ENCODE results near the gene PIH1D1. TPM values are rescaled to one million over a fixed set of nuclear protein-coding genes. Genes with fewer than 3 reads are reported as not detected.

Gene PIH1D1
- total RNA-seq, 2 experiments from 2014 or later = 145 to 151 TPM

DNA sequence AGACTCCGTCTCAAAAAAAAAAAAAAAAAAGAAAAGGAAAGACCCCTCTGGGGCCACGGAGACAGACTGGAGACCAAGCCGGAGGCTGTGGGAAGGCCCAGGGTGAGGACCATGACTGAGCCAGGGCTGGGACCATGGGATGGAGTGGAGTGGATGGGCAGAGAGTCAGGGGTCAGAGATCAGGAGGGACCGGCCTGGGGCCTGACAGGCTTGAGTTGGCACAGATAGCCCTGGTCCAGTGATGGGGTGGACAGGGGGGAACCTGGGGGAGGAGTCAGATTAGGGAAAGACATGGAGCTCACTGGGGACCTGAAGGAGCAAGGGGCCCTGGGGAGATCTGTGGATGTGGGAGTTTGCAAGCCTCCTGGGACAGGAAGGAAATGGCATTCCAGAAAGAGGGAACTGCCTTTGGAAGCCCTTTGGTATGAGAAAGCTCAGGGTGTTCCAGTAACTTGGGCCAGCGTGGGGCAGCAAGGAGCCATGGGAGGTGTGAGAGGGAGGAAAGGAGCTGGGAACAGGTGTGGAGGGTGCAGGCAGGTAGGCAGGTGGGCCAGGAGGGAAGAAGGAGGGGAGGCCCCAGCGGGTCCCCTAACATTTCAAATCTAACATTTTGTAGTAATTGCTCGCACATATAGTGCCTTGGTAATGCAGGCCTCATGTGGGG, 29.5 kb upstream of the PIH1D1 start:
- Histone ChIP-seq H3K4me3 (ENCODE audit: low read length) (no peak overlapping the region), H3K4me1 (ENCODE audit: insufficient read depth, low read length) (peaks cover 57% of the 10 kb centered on the region), H3K27me3 (ENCODE audit: control insufficient read depth in 1 of 2, insufficient read depth in 2 of 2, low read length in 2 of 2) (no peaks in the 10 kb centered on the region), H3K9me3 (ENCODE audit: control insufficient read depth in 1 of 2, insufficient read depth in 1 of 2, low read length in 2 of 2) (no peaks in the 10 kb centered on the region), H3K27ac (ENCODE audit: low read depth in 1 of 2, low read length in 2 of 2) (peak overlapping the region in 1 of 2 donors; percentile 35), H3K36me3 (ENCODE audit: insufficient read depth, low read length) (peaks cover 78% of the 10 kb centered on the region)
- Mint-ChIP-seq H3K4me3 (peak overlapping the region; percentile 16), H3K27ac (peak overlapping the region; percentile 59), H3K36me3 (ENCODE audit: low read depth) (peaks cover 83% of the 10 kb centered on the region), H3K27me3 (no peaks in the 10 kb centered on the region), H3K9me3 (no peaks in the 10 kb centered on the region), H3K4me1 (ENCODE audit: low read depth) (peaks cover 11% of the 10 kb centered on the region)
- TF ChIP-seq, protein P1, sequence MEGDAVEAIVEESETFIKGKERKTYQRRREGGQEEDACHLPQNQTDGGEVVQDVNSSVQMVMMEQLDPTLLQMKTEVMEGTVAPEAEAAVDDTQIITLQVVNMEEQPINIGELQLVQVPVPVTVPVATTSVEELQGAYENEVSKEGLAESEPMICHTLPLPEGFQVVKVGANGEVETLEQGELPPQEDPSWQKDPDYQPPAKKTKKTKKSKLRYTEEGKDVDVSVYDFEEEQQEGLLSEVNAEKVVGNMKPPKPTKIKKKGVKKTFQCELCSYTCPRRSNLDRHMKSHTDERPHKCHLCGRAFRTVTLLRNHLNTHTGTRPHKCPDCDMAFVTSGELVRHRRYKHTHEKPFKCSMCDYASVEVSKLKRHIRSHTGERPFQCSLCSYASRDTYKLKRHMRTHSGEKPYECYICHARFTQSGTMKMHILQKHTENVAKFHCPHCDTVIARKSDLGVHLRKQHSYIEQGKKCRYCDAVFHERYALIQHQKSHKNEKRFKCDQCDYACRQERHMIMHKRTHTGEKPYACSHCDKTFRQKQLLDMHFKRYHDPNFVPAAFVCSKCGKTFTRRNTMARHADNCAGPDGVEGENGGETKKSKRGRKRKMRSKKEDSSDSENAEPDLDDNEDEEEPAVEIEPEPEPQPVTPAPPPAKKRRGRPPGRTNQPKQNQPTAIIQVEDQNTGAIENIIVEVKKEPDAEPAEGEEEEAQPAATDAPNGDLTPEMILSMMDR (IDR thresholded peaks at IDR 0.05) = no peak
- no peak for ATAC-seq (ENCODE audit: poor library complexity)
- DNase-seq = peak in 1 of 14 experiments; percentile 26
- ChIA-PET POLR2A (interaction anchor here (0.6 to 1.8 kb wide), 2 partner anchors 12 to 168 kb away, joined by 4 read pairs; no protein-coding TSS in a partner anchor), CTCF (interaction anchor here (0.7 kb wide), 2 partner anchors 38 to 65 kb away, joined by 3 read pairs; no protein-coding TSS in a partner anchor)
- intact Hi-C loops (cut with DNase I, micrococcal nuclease) = loop anchor here in 1 of 2 experiments (10.0 kb wide), 1 partner anchor 396 kb away; the partner anchor contains the start of gene SNRNP70

DNA sequence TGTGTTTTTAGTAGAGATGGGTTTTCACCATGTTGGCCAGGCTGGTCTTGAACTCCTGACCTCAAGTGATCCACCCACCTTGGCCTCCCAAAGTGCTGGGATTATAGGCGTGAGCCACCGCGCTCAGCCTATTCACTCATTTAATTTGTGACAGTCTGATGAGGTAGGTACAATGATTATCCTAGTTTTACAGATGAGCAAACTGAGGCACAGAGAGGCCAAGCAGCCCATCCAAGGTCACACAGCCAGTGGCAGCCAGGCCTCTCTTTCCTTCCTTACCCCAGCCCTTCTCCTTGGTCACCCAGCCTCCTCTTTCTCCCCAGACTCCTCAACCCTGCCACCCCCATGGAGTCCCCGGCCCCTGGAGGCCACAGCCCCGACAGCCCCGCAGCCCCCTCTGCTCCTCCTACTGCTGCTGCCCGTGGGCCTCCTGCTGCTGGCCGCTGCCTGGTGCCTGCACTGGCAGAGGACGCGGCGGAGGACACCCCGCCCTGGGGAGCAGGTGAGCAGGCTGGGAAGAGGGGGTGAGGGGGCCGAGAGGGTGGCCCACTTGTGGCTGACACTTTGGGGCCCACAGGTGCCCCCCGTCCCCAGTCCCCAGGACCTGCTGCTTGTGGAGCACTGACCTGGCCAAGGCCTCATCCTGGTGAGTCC, 28.5 kb upstream of the PIH1D1 start:
- ChIA-PET CTCF (interaction anchor here (0.7 kb wide), 2 partner anchors 39 to 66 kb away, joined by 3 read pairs; no protein-coding TSS in a partner anchor), POLR2A (no interaction called here)
- no peak for ATAC-seq (ENCODE audit: poor library complexity)
- H3K9me3 ChIP-seq (ENCODE audit: control insufficient read depth in 1 of 2, insufficient read depth in 1 of 2, low read length in 2 of 2) = no peaks in the 10 kb centered on the region
- H3K27ac ChIP-seq (ENCODE audit: low read depth in 1 of 2, low read length in 2 of 2) = no peak overlapping the region
- Mint-ChIP-seq H3K4me3 (no peak overlapping the region), H3K36me3 (ENCODE audit: low read depth) (peaks cover 84% of the 10 kb centered on the region), H3K4me1 (ENCODE audit: low read depth) (peaks cover 15% of the 10 kb centered on the region), H3K27ac (no peak overlapping the region), H3K9me3 (no peaks in the 10 kb centered on the region), H3K27me3 (no peaks in the 10 kb centered on the region)
- H3K27me3 ChIP-seq (ENCODE audit: control insufficient read depth in 1 of 2, insufficient read depth in 2 of 2, low read length in 2 of 2) = no peaks in the 10 kb centered on the region
- DNase-seq = peak in 1 of 14 experiments; percentile 33
- peaks cover 70% of the 10 kb centered on the region for H3K36me3 ChIP-seq (ENCODE audit: insufficient read depth, low read length)
- intact Hi-C loops (cut with DNase I, micrococcal nuclease) = loop anchor here in 1 of 2 experiments (10.0 kb wide), 2 partner anchors 195 to 395 kb away; partner anchors contain the start of genes PRMT1 and SNRNP70
- TF ChIP-seq, protein P1 (IDR thresholded peaks at IDR 0.05) = no peak
- H3K4me1 ChIP-seq (ENCODE audit: insufficient read depth, low read length) = peaks cover 59% of the 10 kb centered on the region
- H3K4me3 ChIP-seq (ENCODE audit: low read length) = no peak overlapping the region

DNA sequence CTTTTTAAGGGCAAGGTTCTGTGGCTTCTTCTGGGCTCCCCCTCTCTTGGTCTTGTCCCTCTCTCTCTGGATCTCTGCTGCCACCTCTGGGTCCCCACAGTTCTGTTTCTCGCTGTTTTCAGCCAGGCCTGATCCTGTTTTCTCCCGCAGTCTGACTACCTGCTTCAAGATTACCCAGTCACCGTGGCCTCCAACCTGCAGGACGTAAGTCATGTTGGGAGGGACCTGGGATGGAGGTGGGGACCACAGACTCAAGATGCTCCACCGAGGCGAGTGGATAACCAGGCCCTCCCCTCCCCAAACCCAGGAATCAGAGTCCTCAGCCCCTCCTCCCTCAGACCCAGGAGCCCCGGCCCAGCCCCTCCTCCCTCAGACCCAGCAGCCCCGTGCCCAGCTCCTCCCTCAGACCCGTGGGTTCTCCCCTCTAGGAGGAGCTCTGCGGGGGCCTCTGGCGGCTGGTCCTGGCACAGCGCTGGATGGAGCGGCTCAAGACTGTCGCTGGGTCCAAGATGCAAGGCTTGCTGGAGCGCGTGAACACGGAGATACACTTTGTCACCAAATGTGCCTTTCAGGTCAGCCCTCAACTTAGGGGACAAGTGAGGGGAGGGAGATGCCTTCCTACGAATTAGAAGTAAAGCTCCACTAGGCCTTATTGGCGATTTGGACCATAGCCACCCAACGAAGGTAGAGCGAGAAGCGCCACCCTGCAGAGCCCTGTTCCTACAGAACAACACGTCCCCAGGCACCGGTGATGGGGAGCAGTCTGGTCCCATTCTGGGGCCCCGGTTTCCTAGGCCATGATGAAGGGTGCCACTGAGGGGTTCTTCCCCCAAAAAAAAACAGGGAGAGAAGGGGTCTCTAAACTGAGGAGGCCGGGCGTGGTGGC, 24.6 kb upstream of the PIH1D1 start:
- ChIA-PET CTCF (interaction anchor here (0.6 to 2.5 kb wide), 21 partner anchors 9 to 378 kb away, joined by 3 to 14 read pairs (median 4); partner anchors contain the start of genes ALDH16A1, CD37, NOSIP and PIH1D1), POLR2A (interaction anchor here (1.0 to 3.1 kb wide), 7 partner anchors 12 to 200 kb away, joined by 3 to 24 read pairs (median 13); partner anchors contain the start of genes ALDH16A1, PIH1D1, PRMT1 and RPL13A)
- no peaks in the 10 kb centered on the region for H3K27me3 ChIP-seq (ENCODE audit: control insufficient read depth in 1 of 2, insufficient read depth in 2 of 2, low read length in 2 of 2)
- peak overlapping the region; percentile 49 to 98 for H3K27ac ChIP-seq (ENCODE audit: low read depth in 1 of 2, low read length in 2 of 2)
- no peaks in the 10 kb centered on the region for H3K27me3 Mint-ChIP-seq
- H3K27ac Mint-ChIP-seq = peak overlapping the region; percentile 98
- ATAC-seq (ENCODE audit: poor library complexity) = peak; percentile 47
- no peaks in the 10 kb centered on the region for H3K9me3 ChIP-seq (ENCODE audit: control insufficient read depth in 1 of 2, insufficient read depth in 1 of 2, low read length in 2 of 2)
- DNase-seq = peak; percentile 47 to 86 (median 68)
- H3K4me3 ChIP-seq (ENCODE audit: low read length) = peak overlapping the region; percentile 97
- intact Hi-C loops (cut with DNase I, micrococcal nuclease) = loop anchor here (1.0 to 10.0 kb wide), 5 partner anchors 13 to 250 kb away; partner anchors contain the start of genes PRMT1 (in 1 of the 2) and RPS11 (in 1 of the 2)
- peaks cover 72% of the 10 kb centered on the region for H3K4me1 ChIP-seq (ENCODE audit: insufficient read depth, low read length)
- TF ChIP-seq, protein P1 (IDR thresholded peaks at IDR 0.05) = peak; percentile 67
- H3K4me1 Mint-ChIP-seq (ENCODE audit: low read depth) = peaks cover 41% of the 10 kb centered on the region
- H3K4me3 Mint-ChIP-seq = peak overlapping the region; percentile 100
- H3K36me3 ChIP-seq (ENCODE audit: insufficient read depth, low read length) = peaks cover 37% of the 10 kb centered on the region
- peaks cover 57% of the 10 kb centered on the region for H3K36me3 Mint-ChIP-seq (ENCODE audit: low read depth)
- no peaks in the 10 kb centered on the region for H3K9me3 Mint-ChIP-seq

All from CD4-positive, alpha-beta T cell (primary cell).